Testis (tissue), 5 donors: Measurements from ENCODE around the gene ZBTB39. TPM values are rescaled to one million over a fixed set of nuclear protein-coding genes. Genes with fewer than 3 reads are reported as not detected.
"Not testable (repeated sequence)": the region's sequence is repeated elsewhere in the genome, so short reads cannot be mapped to it uniquely, and the experiment has no call there.

Source experiments
- DNase-seq: peaks from one replicate; pipeline ENCODE4 v3.0.0-alpha.2; 2019
- H3K27ac ChIP-seq, 2 donors: fragments of 200-600 bp; sonication (generic); one replicate each; pipeline ENCODE4 v1.5.1; 2019
- H3K27me3 ChIP-seq: fragments of 200-600 bp; sonication (generic); one replicate; pipeline ENCODE4 v1.5.1; 2019
- H3K36me3 ChIP-seq: fragments of 200-600 bp; sonication (generic); one replicate; pipeline ENCODE4 v1.5.1; 2017; ENCODE audit warnings: low read depth; ENCODE audit errors: missing control alignments
- H3K4me1 ChIP-seq: fragments of 200-600 bp; sonication (generic); one replicate; pipeline ENCODE4 v1.5.1; 2019
- H3K4me3 ChIP-seq, 2 donors: fragments of 200-600 bp; sonication (generic); one replicate each; pipeline ENCODE4 v1.5.1; 2017 to 2019
- H3K9me3 ChIP-seq: fragments of 200-600 bp; sonication (generic); one replicate; pipeline ENCODE4 v1.5.1; 2017
- CTCF ChIP-seq, 3 experiments: fragments of 450-650 bp in 2 of 3; fragments of 200-600 bp in 1 of 3; sonication (generic) in 1 of 3; IDR thresholded peaks; one replicate each; pipeline ENCODE4 v1.5.1; 2016 to 2019; ENCODE audit warnings: antibody characterized with exemption in 3 of 3, mild to moderate bottlenecking in 2 of 3, moderate library complexity in 1 of 3
- POLR2A ChIP-seq: fragments of 450-650 bp; IDR thresholded peaks from one replicate; pipeline ENCODE4 v1.6.1; 2017; ENCODE audit warnings: antibody characterized with exemption, mild to moderate bottlenecking, moderate library complexity
- WGBS, 2 donors: methylation state at CpG; one replicate each; pipeline ENCODE4 v1.1.5; 2018; 5-methylcytosine and 5-hydroxymethylcytosine counted together
- intact Hi-C: fragments of 100-400 bp; cut with DNase I; formaldehyde crosslinking; loops from one replicate; pipeline ENCODE4 v1.15.1; 2023; ENCODE audit warnings: low total_unique reads
- long read RNA-seq, 2 donors: transcript quantifications; one replicate each; lab custom pipeline, GENCODE V29; 2026
- polyA plus RNA-seq: library from polyadenylated mRNA; stranded (reverse); fragments of 350-450 nt; fragmentation: Illumina TruSeq; extraction: RNeasy Lipid Tissue Mini Kit (QIAGEN cat#74804); gene quantifications from one replicate; pipeline ENCODE4 v1.2.3, GENCODE V29; 2014; ENCODE audit warnings: low read depth, low replicate concordance; ENCODE audit not compliant: insufficient read depth
- total RNA-seq, 2 donors: library from RNA; depleted of rRNA; stranded (reverse); fragments of >200 nt; gene quantifications; one replicate each; pipeline ENCODE4 v1.2.3, GENCODE V29; 2016

ZBTB39 gene
- total RNA-seq (10 to 100 TPM; 21.0 to 21.7 TPM), polyA plus RNA-seq (15.3 TPM)
- long read RNA-seq, donor 1, full-length matches to known transcripts = 3 of 3 reads
- long read RNA-seq, donor 1, partial matches to known transcripts = 0 of 3 reads
- long read RNA-seq, donor 1, other reads (novel, unspliced or antisense) = 0 of 3 reads
- long read RNA-seq, donor 2, full-length matches to known transcripts = 4 of 4 reads
- long read RNA-seq, donor 2, partial matches to known transcripts = 0 of 4 reads
- long read RNA-seq, donor 2, other reads (novel, unspliced or antisense) = 0 of 4 reads

GRCh38 chr12:57005980-57006808 is at the start of gene ZBTB39:
Gene ZBTB39 (minus strand): TSS chr12:57006546. CDS start chr12:57004917, 1,629 bp downstream.
- DNase-seq = peak; percentile 58
- WGBS, 2 donors = 0 to 1% methylated on average over 19 to 23 of the region's 94 CpGs
- TF ChIP-seq CTCF (IDR thresholded peaks at IDR 0.05) (peak in 2 of 3 experiments; percentile 31 to 48), POLR2A (no peak)
- H3K9me3 ChIP-seq = no peaks in the 10 kb centered on the region
- intact Hi-C loops = no loop called here
- peaks cover 14% of the 10 kb centered on the region for H3K4me1 ChIP-seq
- H3K27ac ChIP-seq = peak within 1 kb of the TSS; percentile 72 to 83
- no peaks in the 10 kb centered on the region for H3K36me3 ChIP-seq
- H3K27me3 ChIP-seq = no peaks in the 10 kb centered on the region
- H3K4me3 ChIP-seq = peak within 1 kb of the TSS; percentile 94 to 97

GRCh38 chr12:57055824-57056223 is 49.5 kb upstream of the ZBTB39 start:
- H3K9me3 ChIP-seq = no peaks in the 10 kb centered on the region
- no peaks in the 10 kb centered on the region for H3K27me3 ChIP-seq
- DNase-seq = no peak
- TF ChIP-seq CTCF (IDR thresholded peaks at IDR 0.05) (no peak), POLR2A (no peak)
- H3K27ac ChIP-seq = peak overlapping the region in 1 of 2 donors; percentile 78
- intact Hi-C loops = no loop called here
- H3K4me3 ChIP-seq = no peak overlapping the region
- H3K4me1 ChIP-seq = no peaks in the 10 kb centered on the region
- H3K36me3 ChIP-seq = no peaks in the 10 kb centered on the region
- 76 to 77% methylated on average over 3 of the region's 3 CpGs for WGBS, 2 donors

GRCh38 chr12:57053901-57054300 is 47.6 kb upstream of the ZBTB39 start:
- H3K27ac ChIP-seq, H3K4me1 ChIP-seq, DNase-seq, H3K36me3 ChIP-seq, H3K4me3 ChIP-seq, H3K27me3 ChIP-seq, intact Hi-C loops, H3K9me3 ChIP-seq: not testable (repeated sequence)
- WGBS, 2 donors = 97 to 98% methylated on average over 4 of the region's 4 CpGs

GRCh38 chr12:57053146-57053545 is 46.8 kb upstream of the ZBTB39 start:
- H3K36me3 ChIP-seq, intact Hi-C loops, H3K4me1 ChIP-seq, DNase-seq, H3K9me3 ChIP-seq, H3K27me3 ChIP-seq, H3K4me3 ChIP-seq, H3K27ac ChIP-seq: not testable (repeated sequence)
- 95 to 100% methylated on average over 4 of the region's 4 CpGs for WGBS, 2 donors

- Histone ChIP-seq H3K36me3 (no peaks in the 10 kb centered on the region), H3K27ac (no peak overlapping the region), H3K4me3 (no peak overlapping the region), H3K9me3 (no peaks in the 10 kb centered on the region), H3K4me1 (no peaks in the 10 kb centered on the region), H3K27me3 (no peaks in the 10 kb centered on the region)
- intact Hi-C loops = no loop called here
- WGBS, 2 donors = 97 to 100% methylated on average over 1 of the region's 1 CpG
- TF ChIP-seq CTCF (IDR thresholded peaks at IDR 0.05) (no peak), POLR2A (no peak)
- DNase-seq = no peak
These were observed 44.7 kb upstream of the ZBTB39 start for GRCh38 chr12:57051011-57051410.
